Duodenal mucosa (tissue), 2 donors: ENCODE measurements around the gene CDC5L.
"Not testable (repeated sequence)": the region's sequence is repeated elsewhere in the genome, so short reads cannot be mapped to it uniquely, and the experiment has no call there.

ENCODE experiments used
- H3K27ac ChIP-seq: one replicate; pipeline ENCODE4 v1.7.0; 2013; ENCODE audit warnings: low read depth, low read length
- H3K27me3 ChIP-seq, 2 donors: one replicate each; pipeline ENCODE4 v1.7.0; 2013; ENCODE audit warnings: low read length in 2 of 2, control low read depth in 1 of 2; ENCODE audit not compliant: insufficient read depth in 2 of 2, control insufficient read depth in 1 of 2
- H3K36me3 ChIP-seq, 2 donors: one replicate each; pipeline ENCODE4 v1.7.0; 2013; ENCODE audit warnings: low read length in 2 of 2, control low read depth in 1 of 2; ENCODE audit not compliant: insufficient read depth in 2 of 2, control insufficient read depth in 1 of 2
- H3K4me1 ChIP-seq, 2 donors: one replicate each; pipeline ENCODE4 v1.7.0; 2013; ENCODE audit warnings: low read length in 2 of 2, control low read depth in 1 of 2; ENCODE audit not compliant: insufficient read depth in 2 of 2, control insufficient read depth in 1 of 2
- H3K4me3 ChIP-seq, 2 donors: one replicate each; pipeline ENCODE4 v1.7.0; 2013; ENCODE audit warnings: low read length in 2 of 2, low read depth in 1 of 2
- H3K9ac ChIP-seq, 2 donors: one replicate each; pipeline ENCODE4 v1.7.0; 2013; ENCODE audit warnings: low read length in 2 of 2, low read depth in 1 of 2
- H3K9me3 ChIP-seq, 2 donors: one replicate each; pipeline ENCODE4 v1.7.0; 2013; ENCODE audit warnings: low read length in 2 of 2, control low read depth in 1 of 2; ENCODE audit not compliant: control insufficient read depth in 1 of 2

The CDC5L gene

GRCh38 chr6:44387346-44388134 is at the start of gene CDC5L:
Gene CDC5L, plus strand, starts transcription at chr6:44387706. Its CDS starts 118 bp downstream, at chr6:44387824.
- Histone ChIP-seq H3K4me1 (peaks cover 22 to 24% of the 10 kb centered on the region in 2 donors), H3K27me3 (no peaks in the 10 kb centered on the region), H3K9ac (peak within 1 kb of the TSS; percentile 85 to 94), H3K4me3 (peak within 1 kb of the TSS; percentile 87 to 91), H3K9me3 (no peaks in the 10 kb centered on the region), H3K27ac (peak within 1 kb of the TSS; percentile 99), H3K36me3 (peaks cover 2 to 12% of the 10 kb centered on the region in 2 donors)

GRCh38 chr6:44338228-44339122 is 49.0 kb upstream of the CDC5L start:
- H3K36me3 ChIP-seq, result no peaks in the 10 kb centered on the region
- no peak overlapping the region for H3K9ac ChIP-seq
- H3K9me3 ChIP-seq, result no peaks in the 10 kb centered on the region
- no peak overlapping the region for H3K27ac ChIP-seq
- no peak overlapping the region for H3K4me3 ChIP-seq
- H3K4me1 ChIP-seq, result no peaks in the 10 kb centered on the region
- H3K27me3 ChIP-seq, result peaks cover 22 to 28% of the 10 kb centered on the region in 2 donors

DNA sequence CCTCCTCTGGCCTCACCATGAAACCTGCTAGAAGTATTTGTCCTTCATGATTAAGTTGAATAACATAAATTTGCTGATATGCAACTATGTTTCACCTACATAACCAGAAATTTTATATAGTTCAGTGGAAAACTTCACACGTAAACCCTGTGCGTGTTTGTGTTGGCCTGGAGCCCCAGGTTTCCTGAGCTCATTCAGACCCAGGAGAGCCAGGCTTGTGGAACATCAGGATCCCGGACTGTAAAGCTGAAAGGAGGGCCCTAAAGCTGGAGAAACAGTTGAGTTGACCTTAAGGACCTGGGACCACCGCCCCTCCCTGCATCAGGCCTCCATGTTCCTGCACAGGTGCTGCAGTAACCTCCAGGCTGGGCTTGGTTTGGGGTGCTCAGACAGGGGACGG is 48.2 kb upstream of the CDC5L start:
- Histone ChIP-seq H3K27ac (no peak overlapping the region), H3K4me1 (no peaks in the 10 kb centered on the region), H3K4me3 (no peak overlapping the region), H3K36me3 (no peaks in the 10 kb centered on the region), H3K27me3 (peaks cover 24 to 36% of the 10 kb centered on the region in 2 donors), H3K9me3 (no peaks in the 10 kb centered on the region), H3K9ac (no peak overlapping the region)

- Histone ChIP-seq H3K36me3 (no peaks in the 10 kb centered on the region), H3K9me3 (no peaks in the 10 kb centered on the region)
Measured at GRCh38 chr6:44339763-44340625, 47.5 kb upstream of the CDC5L start.

GRCh38 chr6:44341095-44341890 is 46.2 kb upstream of the CDC5L start:
- Histone ChIP-seq H3K27ac (no peak overlapping the region), H3K9me3 (no peaks in the 10 kb centered on the region), H3K36me3 (no peaks in the 10 kb centered on the region), H3K4me3 (no peak overlapping the region), H3K4me1 (no peaks in the 10 kb centered on the region), H3K27me3 (peaks cover 30 to 39% of the 10 kb centered on the region in 2 donors), H3K9ac (no peak overlapping the region)

More at GRCh38 chr6:44339763-44340625, 47.5 kb upstream of the CDC5L start:
- Histone ChIP-seq H3K27me3 (peaks cover 26 to 39% of the 10 kb centered on the region in 2 donors), H3K4me3 (no peak overlapping the region), H3K4me1 (no peaks in the 10 kb centered on the region), H3K9ac (no peak overlapping the region), H3K27ac (no peak overlapping the region)

- H3K27ac ChIP-seq, result no peak overlapping the region
- H3K4me3 ChIP-seq, result no peak overlapping the region
- H3K9ac ChIP-seq, result no peak overlapping the region
- H3K9me3 ChIP-seq, result no peaks in the 10 kb centered on the region
- no peaks in the 10 kb centered on the region for H3K4me1 ChIP-seq
- H3K27me3 ChIP-seq, result peaks cover 30 to 39% of the 10 kb centered on the region in 2 donors
- H3K36me3 ChIP-seq, result no peaks in the 10 kb centered on the region
Measured at GRCh38 chr6:44342052-44342451, 45.5 kb upstream of the CDC5L start.

GRCh38 chr6:44342489-44342888 is 45.0 kb upstream of the CDC5L start, which contains the start of gene SPATS1:
Gene SPATS1, plus strand, starts transcription at chr6:44342650. Its CDS starts 446 bp downstream, at chr6:44343096.
- no peak within 1 kb of the TSS for H3K27ac ChIP-seq

DNA sequence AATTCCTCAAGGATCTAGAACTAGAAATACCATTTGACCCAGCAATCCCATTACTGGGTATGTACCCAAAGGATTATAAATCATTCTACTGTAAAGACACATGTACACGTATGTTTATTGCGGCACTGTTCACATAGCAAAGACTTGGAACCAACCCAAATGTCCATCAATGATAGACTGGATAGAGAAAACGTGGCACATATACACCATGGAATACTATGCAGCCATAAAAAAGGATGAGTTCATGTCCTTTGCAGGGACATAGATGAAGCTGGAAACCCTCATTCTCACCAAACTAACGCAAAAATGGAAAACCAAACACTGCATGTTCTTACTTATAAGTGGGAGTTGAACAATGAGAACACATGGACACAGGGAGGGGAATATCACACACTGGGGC is 40.7 kb upstream of the CDC5L start:
- H3K27ac ChIP-seq, H3K4me3 ChIP-seq, H3K36me3 ChIP-seq, H3K9ac ChIP-seq, H3K4me1 ChIP-seq, H3K9me3 ChIP-seq: not testable (repeated sequence)
- H3K27me3 ChIP-seq, result peaks cover 25 to 27% of the 10 kb centered on the region in 2 donors

More at GRCh38 chr6:44342489-44342888, 45.0 kb upstream of the CDC5L start, which contains the start of gene SPATS1:
- Histone ChIP-seq H3K27me3 (peaks cover 30 to 38% of the 10 kb centered on the region in 2 donors), H3K9me3 (no peaks in the 10 kb centered on the region), H3K4me1 (no peaks in the 10 kb centered on the region), H3K9ac (no peak within 1 kb of the TSS), H3K4me3 (peak within 1 kb of the TSS in 1 of 2 donors; percentile 18), H3K36me3 (no peaks in the 10 kb centered on the region)
